GM21447 (cell line): ENCODE results near the gene ELOB.
A peak's percentile ranks its signal among the peaks of the same experiment; 100 is the strongest.

ENCODE experiments used
- ATAC-seq: cut with Tn5 transposase; IDR thresholded peaks from one replicate; pipeline ENCODE4 v1.9.1; 2021; ENCODE audit not compliant: unreplicated experiment

Gene ELOB

DNA sequence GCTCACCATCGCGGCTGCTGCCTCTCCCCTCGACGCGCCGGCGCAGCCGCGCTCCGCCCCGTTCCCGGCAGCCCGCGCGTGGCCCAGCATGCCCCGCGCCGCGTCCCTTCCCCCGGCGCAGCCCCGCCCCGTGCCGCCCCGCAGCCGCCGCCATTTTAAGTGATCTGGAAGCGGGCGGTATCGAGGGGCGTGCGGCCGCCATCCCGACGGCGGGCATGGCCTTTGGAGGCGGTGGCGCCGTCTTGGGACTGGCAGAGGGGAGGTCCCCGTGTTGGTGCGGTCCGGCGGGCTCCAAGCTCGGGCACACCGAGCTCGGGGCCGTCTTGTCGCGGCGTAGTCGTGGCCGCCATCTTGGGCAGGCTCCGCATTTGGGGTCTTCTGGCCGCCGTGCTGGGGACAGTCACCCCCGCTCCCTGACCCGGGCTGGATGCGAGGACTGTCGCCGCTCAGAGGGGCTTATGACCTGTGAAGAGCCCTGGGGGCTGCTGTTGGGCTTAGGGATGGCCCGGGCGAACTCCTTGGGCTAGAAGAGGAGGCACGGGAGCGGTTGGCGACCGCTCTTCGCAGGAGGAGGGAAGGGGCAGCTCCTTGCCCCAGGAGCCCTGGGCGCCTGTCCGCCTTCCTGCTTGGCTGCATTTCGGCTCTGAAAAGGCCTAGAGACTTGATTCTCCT, at the start of gene ELOB:
ELOB (minus strand) TSS at position 50 of the 672 bp plus-strand sequence; CDS start at position 9, 41 bp downstream.
- peak; percentile 77 for ATAC-seq

DNA sequence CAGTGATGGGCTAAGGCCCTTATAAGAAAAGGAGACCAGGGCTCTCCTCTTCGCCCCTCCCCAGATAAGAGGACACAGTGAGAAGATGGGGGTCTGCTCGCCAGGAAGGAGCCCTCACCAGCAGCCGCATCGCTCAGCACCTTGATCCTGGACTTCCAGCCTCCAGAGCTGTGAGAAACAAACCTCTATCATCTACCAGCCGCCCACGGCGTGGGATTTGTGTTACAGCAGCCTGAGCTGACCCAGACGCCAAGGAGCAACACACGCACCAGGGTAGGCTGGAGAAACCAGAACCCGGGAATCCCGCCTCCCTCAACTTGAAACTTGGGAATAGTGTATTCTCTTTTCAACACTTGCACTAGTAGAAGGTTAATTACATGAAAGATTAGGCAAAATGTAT, 48.8 kb upstream of the ELOB start:
- ATAC-seq, result no peak

DNA sequence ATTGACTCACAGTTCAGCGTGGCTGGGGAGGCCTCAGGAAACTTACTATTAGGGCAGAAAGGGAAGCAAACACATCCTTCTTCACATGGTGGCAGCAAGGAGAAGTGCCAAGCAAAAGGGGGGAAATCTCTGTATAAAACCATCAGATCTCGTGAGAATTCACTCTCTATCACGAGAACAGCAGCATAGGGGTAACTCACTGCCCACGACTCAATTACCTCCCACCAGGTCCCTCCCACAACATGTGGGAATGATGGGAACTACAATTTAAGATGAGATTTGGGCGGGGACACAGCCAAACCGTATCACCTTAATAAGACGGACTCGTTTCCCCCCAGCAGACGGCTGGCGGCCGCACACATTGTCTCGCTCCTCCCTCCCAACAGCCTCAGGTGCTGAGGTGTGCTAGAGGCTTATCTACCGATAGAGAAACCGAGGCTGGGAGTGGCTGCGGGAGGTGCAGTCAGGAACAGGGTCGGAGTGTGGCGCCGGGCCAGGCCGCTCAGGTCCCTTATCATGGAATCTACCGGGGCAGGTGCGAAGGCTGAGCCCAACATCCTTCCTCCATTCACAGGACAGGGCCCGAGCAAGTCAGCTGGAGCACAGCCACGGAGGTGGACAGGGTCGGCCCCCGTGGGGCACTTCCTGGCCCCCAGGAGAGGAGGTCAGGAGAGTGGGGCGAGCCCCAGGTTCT, 48.1 kb upstream of the ELOB start:
- no peak for ATAC-seq

DNA sequence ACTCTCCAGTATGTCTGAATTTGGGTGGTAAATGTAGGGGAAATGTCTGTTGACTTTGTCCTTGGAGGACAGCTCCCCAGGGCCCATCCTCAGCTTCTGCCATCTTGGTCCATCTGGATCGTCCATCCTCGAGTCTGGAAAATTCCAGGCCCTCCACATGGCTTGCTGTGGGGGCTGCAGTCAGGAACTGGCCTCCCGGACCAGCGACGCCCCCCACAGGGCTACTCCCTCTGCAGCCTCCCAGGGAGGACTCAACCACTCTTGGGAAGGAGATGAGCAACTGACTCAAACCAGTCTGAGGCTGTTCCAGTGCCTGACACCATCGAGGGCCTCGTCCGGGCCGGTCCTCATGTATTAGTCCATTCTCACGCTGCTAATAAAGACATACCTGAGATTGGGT, 47.5 kb upstream of the ELOB start:
- ATAC-seq, result no peak

DNA sequence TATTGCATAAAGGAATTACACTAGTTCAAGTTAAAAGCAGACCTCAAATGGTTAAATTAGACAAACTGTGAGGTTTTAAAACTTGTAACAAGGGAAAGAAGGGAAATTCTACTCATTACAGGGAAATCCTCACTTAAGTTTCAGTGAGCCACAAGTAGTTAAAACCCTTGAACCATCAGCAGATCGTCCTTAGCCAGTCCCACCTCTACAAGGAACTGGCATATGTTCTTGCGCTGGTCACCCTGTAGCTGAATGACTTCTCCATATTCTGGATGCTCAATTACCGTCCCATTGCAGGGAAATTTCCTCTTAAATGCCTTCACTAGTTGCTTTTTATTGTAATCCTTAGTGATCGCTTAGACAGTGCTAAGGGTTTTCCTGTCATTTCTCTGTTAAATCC, 45.4 kb upstream of the ELOB start:
- ATAC-seq, result no peak

DNA sequence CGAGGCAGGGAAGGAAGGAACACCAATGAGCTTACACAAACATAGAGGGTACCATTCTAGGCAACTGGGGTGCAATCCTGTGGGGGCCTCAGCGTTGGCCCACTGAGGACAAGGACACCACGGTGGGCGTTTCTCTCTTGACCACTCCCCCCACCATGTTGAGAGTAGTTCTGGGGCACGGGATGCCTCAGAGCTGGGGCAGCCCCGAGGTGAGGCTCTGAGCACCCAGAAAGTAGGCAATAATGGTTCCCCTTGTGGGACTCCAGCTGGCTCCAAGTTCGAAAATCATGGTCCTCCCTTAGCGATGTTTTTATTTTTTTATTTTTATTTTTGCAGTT, 45.0 kb upstream of the ELOB start:
- ATAC-seq, result no peak

DNA sequence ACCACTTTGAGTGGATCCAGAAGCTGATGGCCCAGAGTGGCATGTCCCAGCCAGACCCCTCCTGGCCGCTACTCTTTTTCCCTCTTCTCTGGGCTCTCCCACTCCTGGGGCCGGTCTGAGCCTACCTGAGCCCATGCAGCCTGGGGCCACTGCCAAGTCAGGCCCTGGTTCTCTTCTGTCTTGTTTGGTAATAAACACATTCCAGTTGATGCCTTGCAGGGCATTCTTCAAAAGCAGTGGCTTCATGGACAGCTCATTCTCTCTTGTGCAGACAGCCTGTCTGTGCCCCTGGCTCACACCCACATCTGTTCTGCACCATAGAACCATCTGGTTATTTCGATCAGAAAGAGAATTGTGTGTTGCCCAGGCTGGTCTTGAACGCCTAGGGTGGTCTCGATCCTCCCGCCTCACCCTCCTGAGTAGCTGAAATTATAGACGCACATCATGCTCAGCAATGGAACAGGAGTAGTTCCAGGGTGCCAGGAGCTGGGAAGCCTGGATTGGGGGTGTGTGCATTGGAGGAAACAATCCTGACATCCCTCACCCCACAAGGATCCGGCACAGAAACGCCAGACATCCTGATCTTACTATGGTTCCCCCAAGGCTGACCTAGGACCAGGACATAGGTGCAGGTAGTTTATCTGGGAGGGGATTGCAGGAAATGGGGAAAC, 44.5 kb upstream of the ELOB start:
- no peak for ATAC-seq

DNA sequence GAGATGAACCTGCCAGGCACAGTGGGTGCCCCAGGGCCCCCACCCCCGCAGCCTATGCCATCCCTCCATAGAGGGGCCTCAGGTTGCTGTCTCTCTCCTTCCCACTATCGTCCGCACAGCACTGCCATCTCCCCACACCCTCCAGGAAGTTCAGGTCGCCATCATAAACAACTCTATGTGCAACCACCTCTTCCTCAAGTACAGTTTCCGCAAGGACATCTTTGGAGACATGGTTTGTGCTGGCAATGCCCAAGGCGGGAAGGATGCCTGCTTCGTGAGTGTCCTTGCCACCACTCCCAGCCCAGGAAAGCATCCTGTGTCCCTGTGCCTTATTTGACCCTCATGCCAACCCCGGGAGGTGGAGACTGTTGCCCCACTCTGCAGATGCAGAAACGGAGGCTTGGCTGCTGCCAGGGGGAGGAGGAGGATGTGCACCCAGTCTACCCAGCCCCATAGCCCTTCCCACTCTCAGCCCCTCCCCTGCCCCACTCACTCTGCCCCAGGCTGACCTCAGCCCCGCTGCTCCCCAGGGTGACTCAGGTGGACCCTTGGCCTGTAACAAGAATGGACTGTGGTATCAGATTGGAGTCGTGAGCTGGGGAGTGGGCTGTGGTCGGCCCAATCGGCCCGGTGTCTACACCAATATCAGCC, 43.9 kb upstream of the ELOB start:
- no peak for ATAC-seq

DNA sequence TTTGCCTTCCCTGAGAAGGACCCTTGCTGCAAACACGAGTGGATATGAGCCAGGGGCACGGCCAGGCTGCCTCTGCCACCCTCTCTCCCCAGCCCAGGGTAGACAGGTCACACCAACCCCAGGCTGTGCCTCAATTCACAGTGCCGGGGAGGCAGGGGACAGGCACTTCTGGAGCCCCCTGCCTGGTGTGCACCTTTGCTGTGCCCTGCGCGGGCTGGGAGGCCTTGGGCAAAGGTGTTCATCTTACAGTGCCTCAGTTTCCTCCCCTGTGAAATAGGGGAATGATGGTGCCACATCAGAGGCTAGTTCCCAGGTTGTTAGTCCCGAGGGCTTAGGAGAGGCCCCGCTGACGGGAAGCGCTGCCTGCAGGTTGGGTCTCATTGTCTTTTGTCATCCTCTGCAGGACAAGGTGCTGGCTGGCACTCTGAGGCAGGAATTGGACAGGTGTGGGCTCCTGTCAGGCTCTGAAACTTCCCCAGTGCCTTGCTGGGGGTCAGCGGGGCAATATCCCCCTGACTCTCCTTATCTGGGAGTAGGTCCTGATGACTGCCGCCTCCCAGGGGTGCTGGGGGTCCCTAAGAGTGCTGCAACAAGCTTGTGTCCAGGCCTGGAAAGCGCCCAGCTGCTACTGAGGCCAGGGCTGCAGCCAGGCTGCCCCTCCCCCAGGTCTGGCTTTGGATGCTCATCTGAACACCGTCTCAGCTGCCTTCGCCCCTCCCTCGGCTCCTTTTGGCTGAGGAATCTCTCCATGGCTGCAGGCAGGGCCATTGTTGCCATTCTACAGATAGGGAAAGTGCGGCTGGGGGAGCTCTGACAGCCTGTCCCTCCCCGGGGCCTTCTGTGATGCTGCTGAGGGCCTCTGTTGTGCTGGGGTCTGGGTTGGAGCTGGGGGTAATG, 43.1 kb upstream of the ELOB start:
- no peak for ATAC-seq

DNA sequence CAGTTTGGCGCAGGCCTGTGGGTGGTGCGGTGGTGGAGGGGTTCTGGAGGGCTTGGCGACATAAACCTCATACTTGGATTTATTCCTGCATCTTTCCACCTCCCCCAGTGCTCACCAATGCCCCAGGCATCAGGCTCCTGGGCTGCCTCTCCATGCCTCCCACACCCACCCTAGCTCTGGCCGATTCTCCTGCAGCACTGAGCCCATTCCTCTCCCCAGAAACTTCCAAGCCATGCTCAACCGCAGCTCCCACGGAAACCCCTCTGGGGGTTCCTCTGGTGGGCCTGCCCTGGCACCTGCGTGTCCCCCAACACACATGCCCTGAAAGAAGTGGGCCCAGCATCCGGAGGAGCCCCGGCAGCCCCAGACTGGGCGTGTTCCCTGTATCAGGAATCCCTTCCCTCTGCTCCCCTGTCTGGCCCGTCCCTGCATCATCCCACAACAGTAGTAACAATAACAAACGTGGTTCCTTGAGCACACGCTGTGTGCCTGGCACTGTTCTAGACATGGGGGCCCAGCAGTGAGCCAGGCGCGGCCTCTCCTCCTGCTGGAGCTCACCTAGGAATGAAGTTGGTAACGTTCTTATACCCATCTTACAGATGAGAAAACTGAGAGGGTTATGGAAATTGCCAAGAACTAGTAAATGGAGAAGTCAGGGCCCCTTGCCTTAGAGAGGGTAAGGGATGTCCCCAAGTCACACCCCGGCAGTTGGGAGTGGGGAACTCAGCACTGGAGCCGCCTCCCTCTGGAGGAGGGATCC, 42.3 kb upstream of the ELOB start:
- no peak for ATAC-seq

DNA sequence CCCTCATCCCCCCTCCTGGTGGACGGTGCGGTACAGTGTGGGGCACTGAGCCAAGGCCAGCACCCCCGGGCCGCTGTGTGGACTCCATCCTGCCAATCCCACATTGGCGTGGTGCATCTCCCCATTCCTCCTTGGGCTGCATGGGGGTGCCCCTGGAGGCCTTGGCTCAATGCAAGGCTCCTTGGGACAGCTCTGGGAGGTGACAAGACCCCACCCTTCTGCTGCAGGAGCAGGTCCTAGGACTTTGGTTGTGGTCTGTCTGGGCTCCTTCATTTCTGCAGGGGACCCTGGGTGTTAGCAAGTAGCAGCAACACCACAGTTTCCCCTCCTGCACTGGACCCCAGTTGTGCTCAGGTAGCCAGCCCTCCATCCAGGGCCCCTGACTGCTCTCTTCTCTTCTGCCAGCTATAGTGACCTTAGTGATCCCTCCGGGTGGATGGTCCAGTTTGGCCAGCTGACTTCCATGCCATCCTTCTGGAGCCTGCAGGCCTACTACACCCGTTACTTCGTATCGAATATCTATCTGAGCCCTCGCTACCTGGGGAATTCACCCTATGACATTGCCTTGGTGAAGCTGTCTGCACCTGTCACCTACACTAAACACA, 41.3 kb upstream of the ELOB start:
- no peak for ATAC-seq

DNA sequence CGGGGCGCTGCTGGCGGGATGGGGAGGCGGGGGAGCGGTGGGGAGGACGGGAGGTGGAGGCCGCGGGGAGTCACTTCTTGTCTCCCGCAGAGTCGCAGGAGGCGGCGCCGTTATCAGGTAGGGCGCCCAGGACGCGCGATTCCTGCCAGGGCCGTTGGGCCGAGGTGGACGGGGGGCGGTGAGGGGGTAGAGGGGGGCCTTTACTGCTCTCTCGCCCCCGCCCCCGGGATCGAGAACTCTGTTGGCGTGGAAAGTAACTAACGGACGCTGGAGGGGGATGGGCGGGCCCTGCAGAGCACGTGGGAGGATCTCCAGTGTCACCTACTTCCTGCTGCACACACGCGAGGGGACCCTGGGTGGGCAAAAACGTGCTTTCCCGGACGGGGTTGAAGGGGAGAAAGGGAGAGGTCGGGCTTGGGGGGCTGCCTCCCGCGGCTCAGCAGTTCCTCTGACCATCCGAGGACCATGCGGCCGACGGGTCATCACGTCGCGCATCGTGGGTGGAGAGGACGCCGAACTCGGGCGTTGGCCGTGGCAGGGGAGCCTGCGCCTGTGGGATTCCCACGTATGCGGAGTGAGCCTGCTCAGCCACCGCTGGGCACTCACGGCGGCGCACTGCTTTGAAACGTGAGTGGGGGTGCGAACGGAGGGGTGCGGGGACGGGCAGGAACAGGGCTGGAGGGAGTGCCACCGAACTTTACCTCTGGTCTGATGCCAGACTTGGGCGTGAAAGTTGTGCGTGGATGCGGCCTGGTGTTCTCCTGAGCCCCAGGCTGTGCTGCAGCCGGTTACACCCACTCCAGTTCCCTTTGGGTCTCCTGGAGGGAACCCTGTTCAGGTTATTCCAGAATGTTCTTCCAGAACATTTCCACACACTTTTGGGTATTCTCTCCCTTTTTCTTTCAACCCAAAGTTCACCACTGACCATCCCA, 40.5 kb upstream of the ELOB start:
- no peak for ATAC-seq

DNA sequence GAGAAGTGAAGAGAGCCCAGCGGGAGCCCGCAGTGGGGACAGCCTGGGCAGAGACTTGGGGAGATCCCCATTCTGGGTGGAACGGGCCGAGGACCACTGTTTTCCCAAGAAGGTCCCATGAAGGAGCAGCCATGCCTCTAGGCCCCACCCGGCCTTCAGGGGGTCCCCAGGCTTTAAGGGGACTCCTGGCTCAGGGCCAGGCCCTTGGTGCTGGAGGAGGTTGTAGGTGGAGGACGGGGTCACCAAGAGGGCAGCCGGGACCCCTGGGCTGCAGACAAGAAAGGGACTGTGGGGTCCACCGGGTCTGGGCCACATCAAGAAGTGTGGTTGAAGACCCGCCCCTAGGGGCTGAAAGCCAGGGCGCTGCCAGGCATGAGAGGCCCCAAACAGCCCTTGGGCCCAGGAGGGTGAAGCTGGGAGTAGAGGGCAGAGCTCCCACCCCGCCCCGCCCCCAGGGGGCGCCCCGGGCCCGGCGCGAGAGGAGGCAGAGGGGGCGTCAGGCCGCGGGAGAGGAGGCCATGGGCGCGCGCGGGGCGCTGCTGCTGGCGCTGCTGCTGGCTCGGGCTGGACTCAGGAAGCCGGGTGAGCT, 39.8 kb upstream of the ELOB start, which contains the start of gene PRSS21:
PRSS21 (plus strand) TSS at position 487 of the 589 bp plus-strand sequence; CDS start at position 519, 32 bp downstream.
- ATAC-seq, result no peak

DNA sequence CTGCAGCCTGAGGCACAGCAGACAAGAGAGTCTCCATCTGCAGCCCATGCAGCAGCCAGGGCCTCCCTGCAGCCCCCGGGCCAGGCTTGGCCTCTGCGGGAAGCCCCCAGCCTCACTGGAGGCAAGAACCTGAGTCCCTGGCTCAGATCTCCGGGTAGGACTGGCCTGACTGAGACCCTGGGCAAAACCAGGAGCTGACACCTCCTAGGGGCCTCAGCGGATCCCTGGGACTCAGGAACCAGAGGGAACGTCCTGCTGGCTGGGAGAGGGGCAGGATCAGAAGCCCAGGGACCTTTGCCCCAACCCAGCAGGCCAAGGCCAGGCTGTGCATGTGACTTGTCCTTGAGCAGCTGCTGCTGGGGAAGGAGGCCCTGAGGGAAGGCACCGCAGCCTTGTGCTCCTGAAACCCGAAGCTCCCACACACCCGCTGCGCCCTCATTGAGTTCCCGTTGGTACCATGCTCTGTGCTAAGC, 38.3 kb upstream of the ELOB start:
- no peak for ATAC-seq

DNA sequence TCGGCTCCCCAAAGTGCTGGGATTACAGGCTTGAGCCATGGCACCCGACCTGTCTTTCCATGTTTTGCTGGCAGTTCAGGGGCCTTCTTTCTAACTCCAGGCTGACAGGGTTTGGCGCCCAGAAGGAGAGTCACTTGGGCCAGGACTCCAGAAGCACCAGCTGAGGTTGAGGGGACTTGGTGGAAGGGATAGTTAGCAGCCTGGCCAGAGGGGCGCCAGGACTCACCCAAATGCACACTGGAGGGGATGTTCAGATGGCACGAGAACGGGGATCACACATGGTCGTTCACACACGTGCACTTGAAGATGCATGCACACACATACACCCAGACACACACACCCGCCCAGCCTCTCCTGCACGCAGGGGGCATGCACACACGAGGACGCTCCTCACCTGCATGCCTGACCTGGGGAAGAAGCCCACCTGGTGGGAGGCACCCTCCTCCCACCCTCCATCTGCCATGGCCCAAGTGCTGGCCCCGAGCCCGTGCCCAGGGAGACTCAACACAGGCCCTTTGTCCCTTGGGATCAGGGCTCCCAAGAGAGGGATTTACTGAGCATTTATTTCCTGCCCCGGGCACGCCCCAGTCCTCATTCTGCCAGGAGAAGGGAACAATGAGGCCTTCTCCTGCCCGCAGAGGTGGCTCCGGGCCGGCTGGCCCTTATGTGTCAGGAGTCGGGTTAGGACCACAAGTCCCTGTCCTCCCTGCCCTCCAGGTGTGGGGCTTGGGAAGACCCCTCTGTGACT, 37.6 kb upstream of the ELOB start:
- no peak for ATAC-seq

DNA sequence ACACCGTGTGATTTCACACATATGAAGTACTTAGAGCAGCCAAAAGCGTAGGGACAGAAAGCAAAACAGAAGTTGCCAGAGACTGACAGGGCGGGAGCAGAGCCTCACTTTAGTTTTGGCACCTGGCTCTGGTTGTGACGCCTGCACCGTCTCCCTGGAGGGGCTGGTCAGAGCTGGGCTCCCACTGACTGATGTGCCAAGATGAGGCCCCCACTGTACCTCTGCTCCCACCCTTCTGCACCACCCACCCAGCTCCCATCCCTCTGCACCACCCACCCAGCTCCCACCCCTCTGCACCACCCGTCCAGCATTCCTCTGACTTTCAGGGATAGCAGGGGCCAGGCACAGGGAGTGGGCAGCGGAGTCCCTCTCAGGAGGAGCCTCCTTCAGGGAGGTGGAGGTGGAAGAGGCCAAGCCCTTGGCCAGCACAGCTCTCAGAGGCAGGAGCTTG, 36.7 kb upstream of the ELOB start:
- ATAC-seq, result no peak
